Loucy (cell line): ENCODE data around the gene ATP13A1.
"Not testable (repeated sequence)": the region's sequence is repeated elsewhere in the genome, so short reads cannot be mapped to it uniquely, and the experiment has no call there.

Experiments used
- H2AFZ ChIP-seq: fragments of 200-600 bp; sonication (generic); 2 replicates; pipeline ENCODE4 v1.6.0; 2016; ENCODE audit warnings: antibody characterized with exemption, mild to moderate bottlenecking, low read length, moderate library complexity
- H3F3A ChIP-seq: fragments of 200-600 bp; 2 replicates; pipeline ENCODE4 v1.6.0; 2016; ENCODE audit warnings: antibody characterized with exemption, low read depth, mild to moderate bottlenecking
- H3K27me3 ChIP-seq: fragments of 200-600 bp; sonication (generic); 2 replicates; pipeline ENCODE4 v1.6.1; 2014; ENCODE audit warnings: low read length, mild to moderate bottlenecking; ENCODE audit not compliant: insufficient read depth, poor library complexity, severe bottlenecking
- H3K36me3 ChIP-seq: fragments of 200-600 bp; sonication (generic); 2 replicates; pipeline ENCODE4 v1.6.1; 2016; ENCODE audit warnings: low read length; ENCODE audit not compliant: insufficient read depth
- H3K4me1 ChIP-seq: fragments of 200-600 bp; sonication (generic); 2 replicates; pipeline ENCODE4 v1.5.1; 2014; ENCODE audit warnings: low read length, mild to moderate bottlenecking; ENCODE audit not compliant: insufficient read depth, poor library complexity, severe bottlenecking
- H3K4me2 ChIP-seq: fragments of 200-600 bp; sonication (generic); 2 replicates; pipeline ENCODE4 v1.6.0; 2014; ENCODE audit warnings: antibody characterized with exemption, low read length, low read depth, mild to moderate bottlenecking; ENCODE audit not compliant: poor library complexity, severe bottlenecking
- H3K4me3 ChIP-seq: fragments of 200-600 bp; sonication (generic); 2 replicates; pipeline ENCODE4 v1.5.1; 2014; ENCODE audit warnings: low read length, mild to moderate bottlenecking, mixed read lengths; ENCODE audit not compliant: poor library complexity, severe bottlenecking
- H3K79me2 ChIP-seq: fragments of 200-600 bp; sonication (generic); 2 replicates; pipeline ENCODE4 v1.6.1; 2014; ENCODE audit warnings: low read length; ENCODE audit not compliant: insufficient read depth
- H3K9ac ChIP-seq: fragments of 200-600 bp; sonication (generic); 2 replicates; pipeline ENCODE4 v1.6.0; 2014; ENCODE audit warnings: mild to moderate bottlenecking, low read depth, low read length, moderate library complexity; ENCODE audit not compliant: poor library complexity, severe bottlenecking
- H3K9me2 ChIP-seq: fragments of 200-600 bp; sonication (generic); replicated peaks from 2 replicates; pipeline ENCODE4 v1.6.1; 2016; ENCODE audit warnings: low read depth, low read length, mixed read lengths
- H3K9me3 ChIP-seq: fragments of 200-600 bp; sonication (generic); 2 replicates; pipeline ENCODE4 v1.6.1; 2014; ENCODE audit warnings: mild to moderate bottlenecking, antibody characterized with exemption, low read length, low read depth; ENCODE audit not compliant: insufficient read depth
- H4K20me1 ChIP-seq: fragments of 200-600 bp; sonication (generic); 2 replicates; pipeline ENCODE4 v1.6.0; 2014; ENCODE audit warnings: antibody characterized with exemption, low read length, mild to moderate bottlenecking; ENCODE audit not compliant: insufficient read depth, poor library complexity, severe bottlenecking
- CTCF ChIP-seq: fragments of 200-600 bp; sonication (generic); conservative IDR thresholded peaks from 2 replicates; pipeline ENCODE4 v1.5.1; 2014; ENCODE audit warnings: mild to moderate bottlenecking, antibody characterized with exemption, low read length
- EZH2phosphoT487 ChIP-seq: fragments of 200-600 bp; IDR thresholded peaks from 2 replicates; pipeline ENCODE4 v1.6.1; 2018; ENCODE audit warnings: antibody characterized with exemption, mild to moderate bottlenecking, moderate library complexity, borderline replicate concordance

Gene ATP13A1

GRCh38 chr19:19710506-19710905, 47.0 kb upstream of the ATP13A1 start:
- Histone ChIP-seq H3K9ac (no peak overlapping the region), H4K20me1 (no peaks in the 10 kb centered on the region), H3F3A (no peaks in the 10 kb centered on the region), H3K9me2 (no peaks in the 10 kb centered on the region), H3K79me2 (no peaks in the 10 kb centered on the region), H3K4me3 (no peak overlapping the region), H3K27me3 (peaks cover 10% of the 10 kb centered on the region), H2AFZ (no peak overlapping the region), H3K36me3 (peaks cover 55% of the 10 kb centered on the region), H3K4me2 (no peak overlapping the region), H3K9me3 (peaks cover 69% of the 10 kb centered on the region), H3K4me1 (no peaks in the 10 kb centered on the region)
- TF ChIP-seq CTCF = no peak
- no peak for TF ChIP-seq EZH2phosphoT487

- no peaks in the 10 kb centered on the region for H3K79me2 ChIP-seq
- H2AFZ ChIP-seq = no peak overlapping the region
- H3K9me2 ChIP-seq = no peaks in the 10 kb centered on the region
- H3K4me3 ChIP-seq = no peak overlapping the region
- H3K27me3 ChIP-seq = no peaks in the 10 kb centered on the region
- no peak overlapping the region for H3K4me2 ChIP-seq
- peaks cover 22% of the 10 kb centered on the region for H3K9me3 ChIP-seq
- TF ChIP-seq EZH2phosphoT487 (no peak), CTCF (no peak)
- H3F3A ChIP-seq = no peaks in the 10 kb centered on the region
- H3K36me3 ChIP-seq = peaks cover 6% of the 10 kb centered on the region; the same call in 1 of the 2 replicates
- H3K9ac ChIP-seq = no peak overlapping the region
- H3K4me1 ChIP-seq = no peaks in the 10 kb centered on the region
- H4K20me1 ChIP-seq = no peaks in the 10 kb centered on the region
Observed at GRCh38 chr19:19704836-19705235, 41.4 kb upstream of the ATP13A1 start.

GRCh38 chr19:19700493-19700892, 37.0 kb upstream of the ATP13A1 start:
- H3K4me2 ChIP-seq, H3K79me2 ChIP-seq, H2AFZ ChIP-seq, H3K36me3 ChIP-seq, H3K9me2 ChIP-seq, H3K9me3 ChIP-seq, H3K9ac ChIP-seq, H3K4me1 ChIP-seq, H4K20me1 ChIP-seq, H3F3A ChIP-seq, H3K27me3 ChIP-seq, H3K4me3 ChIP-seq: not testable (repeated sequence)

- no peak overlapping the region for H3K4me3 ChIP-seq
- no peaks in the 10 kb centered on the region for H4K20me1 ChIP-seq
- no peaks in the 10 kb centered on the region for H3F3A ChIP-seq
- no peaks in the 10 kb centered on the region for H3K4me1 ChIP-seq
- no peak overlapping the region for H2AFZ ChIP-seq
- no peaks in the 10 kb centered on the region for H3K9me3 ChIP-seq
- no peak for TF ChIP-seq EZH2phosphoT487
- TF ChIP-seq CTCF = no peak
- H3K9ac ChIP-seq = no peak overlapping the region
- H3K9me2 ChIP-seq = no peaks in the 10 kb centered on the region
- H3K27me3 ChIP-seq = no peaks in the 10 kb centered on the region
- no peaks in the 10 kb centered on the region for H3K36me3 ChIP-seq
- H3K79me2 ChIP-seq = no peaks in the 10 kb centered on the region
- H3K4me2 ChIP-seq = no peak overlapping the region
Observed at GRCh38 chr19:19697589-19697988, 34.1 kb upstream of the ATP13A1 start.
